GM18499 (cell line): ENCODE measurements around the gene ANKRD53.

Experiments used
- ATAC-seq: cut with Tn5 transposase; IDR thresholded peaks from one replicate; pipeline ENCODE4 v1.9.1; 2021; ENCODE audit warnings: moderate number of reproducible peaks; ENCODE audit not compliant: insufficient read depth, unreplicated experiment

Gene ANKRD53

GRCh38 chr2:70942396-70943204 is 35.8 kb upstream of the ANKRD53 start:
- ATAC-seq: no peak

DNA sequence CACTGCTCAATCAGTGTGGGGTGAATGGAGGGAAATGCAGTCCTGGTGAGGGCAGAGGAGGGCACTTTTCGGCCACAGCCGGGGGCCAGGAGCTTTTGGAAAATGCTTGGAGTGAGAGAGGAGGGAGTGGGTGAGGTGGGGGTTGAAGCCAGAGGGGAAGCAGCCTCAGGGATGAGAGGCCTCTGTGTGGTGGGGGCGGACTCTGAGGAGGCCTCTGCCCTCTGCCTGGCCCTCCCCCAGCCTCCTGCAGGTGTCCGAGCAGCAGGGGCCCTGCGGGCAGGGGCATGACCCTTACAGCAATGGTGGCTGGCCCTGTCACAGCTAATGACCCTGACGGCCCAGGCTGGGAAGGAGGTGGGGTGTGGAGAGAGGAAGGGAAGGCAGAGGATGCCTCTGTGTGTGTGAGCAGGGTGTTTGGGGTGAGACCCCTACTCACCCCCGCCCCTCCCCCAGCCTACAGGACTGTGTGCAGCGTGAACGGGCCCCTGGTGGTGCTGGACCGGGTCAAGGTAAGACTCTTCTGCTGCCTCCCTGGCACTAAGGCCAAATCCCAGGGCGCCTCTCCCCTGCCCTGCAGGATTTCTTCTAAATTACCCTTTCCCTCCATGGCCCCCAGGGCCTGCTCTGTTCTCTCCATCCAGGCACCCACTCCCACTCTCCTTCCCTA is 35.1 kb upstream of the ANKRD53 start:
- ATAC-seq: no peak

GRCh38 chr2:70944111-70944690 is 34.2 kb upstream of the ANKRD53 start:
- no peak for ATAC-seq

DNA sequence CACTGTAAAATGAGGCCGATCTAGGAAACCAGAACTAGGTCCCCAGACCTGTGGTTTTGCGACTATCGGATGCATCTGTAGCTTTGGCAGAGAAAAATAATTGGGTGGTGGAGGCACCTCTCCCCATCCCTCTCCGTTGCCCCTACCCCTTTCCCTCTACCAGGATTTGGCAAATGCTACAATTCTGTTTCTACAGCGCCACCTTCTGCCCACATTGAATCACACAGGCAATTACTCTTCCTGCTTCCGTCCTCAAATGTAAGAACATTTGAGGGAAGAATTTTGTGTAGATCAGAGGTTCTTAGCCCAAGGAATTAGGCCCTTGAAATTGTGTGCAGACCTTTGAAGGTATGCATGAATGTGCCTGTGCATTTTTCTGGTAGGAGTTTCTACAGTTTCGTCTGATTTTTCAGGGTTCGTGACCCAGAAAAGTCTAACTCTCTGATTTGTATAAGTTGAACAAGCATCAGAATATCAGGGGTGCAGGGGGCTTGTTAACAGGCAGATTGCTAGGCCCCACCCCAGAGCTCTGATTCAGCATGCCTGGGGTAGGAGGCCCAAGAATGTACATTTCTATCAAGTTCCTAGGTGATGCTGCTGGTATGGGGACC is 31.5 kb upstream of the ANKRD53 start:
- ATAC-seq: no peak

GRCh38 chr2:70947556-70948184 is 30.8 kb upstream of the ANKRD53 start:
- no peak for ATAC-seq

GRCh38 chr2:70948337-70949003 is 30.0 kb upstream of the ANKRD53 start:
- no peak for ATAC-seq

- ATAC-seq: no peak
These were observed 29.3 kb upstream of the ANKRD53 start for GRCh38 chr2:70949086-70949485.

DNA sequence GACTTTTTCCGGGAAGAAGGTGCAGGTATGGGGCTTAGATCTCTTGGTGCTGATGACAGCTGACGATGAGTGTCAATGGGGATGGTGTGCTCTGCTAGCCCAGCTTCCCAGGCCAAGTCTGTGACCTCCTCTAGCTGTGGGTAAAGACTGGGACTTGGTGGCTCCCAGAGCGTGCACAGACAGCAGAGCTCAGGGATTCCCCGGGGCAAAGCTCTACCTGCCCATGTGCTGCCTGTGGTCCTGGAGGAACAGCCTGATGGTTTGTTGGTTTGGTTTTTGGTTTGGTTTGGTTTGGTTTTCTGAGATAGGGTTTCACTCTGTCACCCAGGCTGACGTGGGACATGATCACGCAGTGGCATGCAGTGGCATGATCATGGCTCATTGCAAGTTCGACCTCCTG is 23.5 kb upstream of the ANKRD53 start:
- ATAC-seq: no peak

- no peak for ATAC-seq
These were observed 22.3 kb upstream of the ANKRD53 start for GRCh38 chr2:70956141-70956540.

GRCh38 chr2:70957798-70958197 is 20.6 kb upstream of the ANKRD53 start:
- no peak for ATAC-seq

- no peak for ATAC-seq
These were observed 19.7 kb upstream of the ANKRD53 start for GRCh38 chr2:70958759-70959158.

DNA sequence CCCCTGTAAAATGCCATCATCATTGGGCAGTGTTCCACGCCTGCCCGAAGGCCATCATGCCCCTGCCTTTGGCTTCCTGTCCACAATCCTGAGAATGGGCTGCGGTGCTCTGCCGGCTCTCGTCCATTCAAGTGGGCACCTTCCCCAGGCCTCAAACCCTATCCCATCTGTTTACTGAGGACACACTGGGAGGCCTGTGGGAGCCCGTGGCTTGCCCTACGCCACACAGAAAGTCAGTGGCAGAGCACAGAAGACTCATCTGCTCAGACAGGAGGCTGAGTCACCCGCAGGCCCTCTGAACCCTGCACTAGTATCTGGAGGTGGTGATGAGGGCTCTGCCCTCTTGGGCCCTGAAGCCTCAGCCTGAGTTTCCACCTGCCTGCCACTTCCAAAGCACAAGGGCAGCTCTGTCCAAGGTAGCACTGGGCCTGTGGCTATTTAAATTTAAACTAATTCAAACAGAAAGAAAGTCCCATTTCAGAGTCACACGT is 19.1 kb upstream of the ANKRD53 start:
- ATAC-seq: no peak

- ATAC-seq: no peak
These were observed 18.3 kb upstream of the ANKRD53 start for GRCh38 chr2:70959851-70960832.

- ATAC-seq: no peak
These were observed 17.4 kb upstream of the ANKRD53 start for GRCh38 chr2:70960833-70961647.

- no peak for ATAC-seq
These were observed 16.8 kb upstream of the ANKRD53 start for GRCh38 chr2:70961648-70961994.

DNA sequence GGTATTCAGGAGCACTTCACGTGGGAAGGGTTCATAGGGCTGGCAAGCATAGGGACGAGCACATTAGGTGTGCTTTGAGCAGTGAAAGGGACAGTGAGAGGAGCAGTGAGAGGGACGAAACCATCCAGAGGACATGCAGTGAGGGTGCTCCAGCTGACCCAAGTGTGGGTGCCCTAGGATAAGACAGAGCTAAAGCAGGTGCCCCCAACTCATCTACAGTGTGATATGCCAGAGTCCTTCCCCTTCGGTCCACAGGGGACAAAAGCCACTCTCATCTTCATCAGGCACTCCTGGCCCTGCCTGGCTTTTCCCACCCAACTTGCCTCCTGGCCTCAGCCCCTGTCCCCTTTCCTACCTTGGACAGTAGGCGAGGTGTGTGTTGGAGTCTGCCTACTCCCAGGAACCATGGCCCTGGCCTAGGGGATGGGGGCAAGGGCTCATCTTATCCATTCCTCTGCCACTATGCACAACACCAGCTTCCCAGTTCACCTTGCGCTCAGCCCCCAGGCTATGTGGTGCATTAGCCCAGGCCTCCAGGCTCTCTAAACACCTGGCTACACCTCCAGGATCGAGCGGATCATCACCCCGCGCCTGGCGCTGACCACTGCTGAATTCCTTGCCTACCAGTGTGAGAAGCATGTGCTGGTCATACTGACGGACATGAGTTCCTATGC is 16.1 kb upstream of the ANKRD53 start:
- ATAC-seq: no peak
